GM18909 (cell line): ENCODE measurements around the gene MYEOV.

Source experiments
- ATAC-seq: cut with Tn5 transposase; IDR thresholded peaks from one replicate; pipeline ENCODE4 v1.9.1; 2021; ENCODE audit warnings: mild to moderate bottlenecking; ENCODE audit not compliant: unreplicated experiment, poor library complexity

Gene MYEOV

GRCh38 chr11:69335007-69335780 lies 41.2 kb downstream of the MYEOV start:
- no peak for ATAC-seq

DNA sequence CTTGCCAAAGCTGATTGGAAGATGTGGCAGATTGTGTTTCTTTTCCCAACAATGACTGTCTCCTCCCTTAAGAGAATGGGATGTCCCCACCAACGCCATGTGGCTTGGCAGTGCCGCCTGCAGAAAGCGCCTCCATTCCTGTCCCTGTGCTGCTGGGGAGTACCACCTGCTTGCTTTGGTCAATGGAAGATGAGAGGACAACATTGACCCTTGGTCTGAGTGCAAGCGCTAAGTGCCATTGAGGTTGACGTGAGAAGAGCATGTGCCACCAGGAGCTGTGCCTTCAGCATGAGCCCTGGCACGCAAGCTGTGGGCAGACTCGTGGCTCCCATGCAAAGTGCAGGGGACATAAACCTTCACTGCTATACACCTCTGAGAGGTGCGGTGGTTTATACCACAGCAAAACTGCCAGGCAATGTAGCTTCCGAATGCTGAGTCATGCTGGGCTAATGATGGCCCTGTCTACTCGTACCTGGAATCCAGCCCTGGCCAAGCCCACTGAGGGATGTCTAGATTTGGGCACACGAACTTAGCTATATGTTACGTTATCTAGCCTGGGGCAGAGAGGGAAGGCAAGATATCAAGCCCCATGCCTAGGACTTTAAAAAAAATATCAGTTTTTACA lies 41.9 kb downstream of the MYEOV start:
- ATAC-seq = no peak

DNA sequence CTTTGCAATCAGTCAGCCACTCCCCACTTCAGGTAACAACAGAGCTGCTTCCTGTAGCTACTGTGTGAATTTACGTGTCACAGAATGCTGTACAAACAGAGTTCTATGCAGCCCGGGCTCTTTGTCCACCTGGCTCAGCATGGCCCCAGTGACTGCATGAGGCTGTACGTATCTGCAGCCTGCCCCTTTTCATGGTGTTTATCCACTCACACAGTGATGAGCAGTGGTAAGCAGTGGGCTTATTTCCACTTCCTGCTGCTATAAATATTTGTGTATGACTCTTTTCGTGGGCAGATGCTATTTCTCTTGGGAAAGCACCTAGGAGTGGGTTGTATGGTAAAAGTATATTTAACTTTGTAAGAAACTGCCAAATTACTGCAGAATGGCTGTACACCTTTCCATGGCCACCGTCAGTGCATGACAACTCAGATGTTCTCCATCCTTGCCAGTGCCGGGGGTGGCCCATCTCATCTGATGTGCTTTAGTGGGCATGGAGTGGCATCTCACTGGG lies 43.3 kb downstream of the MYEOV start:
- peak; percentile 72 for ATAC-seq

DNA sequence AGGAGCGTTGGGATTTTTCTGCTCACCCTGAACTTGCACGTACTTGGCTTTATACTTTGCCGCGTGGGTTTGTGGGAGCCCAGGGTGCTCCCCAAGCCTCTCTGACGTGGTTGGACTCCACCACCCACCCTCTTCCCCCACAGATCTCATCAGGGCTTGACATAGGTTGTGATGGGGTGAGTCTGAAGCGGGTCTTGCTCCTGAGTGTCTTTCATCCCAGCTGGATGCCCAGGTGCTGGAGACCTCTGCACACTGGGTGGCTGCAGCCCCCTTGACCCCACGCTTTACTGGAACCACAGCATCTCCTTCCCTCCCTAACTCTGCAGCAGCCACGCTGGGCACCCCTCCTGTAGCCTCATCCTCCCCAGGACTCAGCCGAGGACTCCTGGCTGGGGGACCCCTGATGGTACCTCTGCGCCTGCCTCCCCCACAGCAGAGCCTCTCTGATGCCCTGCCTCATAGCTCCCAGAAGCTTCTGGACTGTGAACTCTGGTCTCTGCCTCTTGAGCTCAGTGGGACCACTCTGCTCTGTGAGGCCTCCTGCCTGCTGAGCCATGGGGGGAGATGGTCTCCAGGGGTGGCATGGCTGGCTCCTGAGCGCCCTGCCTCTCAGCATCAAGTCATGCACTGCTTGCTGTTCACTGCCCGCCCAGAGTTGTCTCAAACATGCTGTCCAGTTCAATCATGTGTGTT lies 45.2 kb downstream of the MYEOV start:
- ATAC-seq = no peak

DNA sequence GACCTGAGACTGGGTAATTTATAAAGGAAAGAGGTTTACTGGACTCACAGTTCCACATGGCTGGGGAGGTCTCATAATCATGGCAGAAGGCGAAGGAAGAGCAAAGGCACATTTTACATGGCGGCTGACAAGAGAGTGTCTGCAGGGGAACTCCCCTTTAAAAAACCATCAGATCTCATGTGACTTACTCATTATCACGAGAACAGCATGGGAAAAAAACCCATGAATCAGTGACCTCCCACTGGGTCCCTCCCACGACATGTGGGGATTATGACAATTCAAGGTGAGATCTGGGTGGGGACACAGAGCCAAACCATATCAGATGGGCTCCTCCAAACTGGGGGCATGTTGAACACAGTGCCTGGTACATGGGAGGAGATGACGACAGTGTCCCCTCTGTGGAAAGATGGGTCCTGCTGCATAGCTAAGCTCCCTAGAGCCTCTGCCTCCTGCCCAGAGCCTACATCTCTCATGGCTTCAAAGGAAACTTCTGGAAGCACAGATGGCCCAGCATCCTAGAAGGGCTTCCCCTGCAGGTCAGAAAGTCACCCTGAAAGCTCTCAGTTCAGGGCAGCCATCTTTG lies 46.1 kb downstream of the MYEOV start:
- no peak for ATAC-seq

DNA sequence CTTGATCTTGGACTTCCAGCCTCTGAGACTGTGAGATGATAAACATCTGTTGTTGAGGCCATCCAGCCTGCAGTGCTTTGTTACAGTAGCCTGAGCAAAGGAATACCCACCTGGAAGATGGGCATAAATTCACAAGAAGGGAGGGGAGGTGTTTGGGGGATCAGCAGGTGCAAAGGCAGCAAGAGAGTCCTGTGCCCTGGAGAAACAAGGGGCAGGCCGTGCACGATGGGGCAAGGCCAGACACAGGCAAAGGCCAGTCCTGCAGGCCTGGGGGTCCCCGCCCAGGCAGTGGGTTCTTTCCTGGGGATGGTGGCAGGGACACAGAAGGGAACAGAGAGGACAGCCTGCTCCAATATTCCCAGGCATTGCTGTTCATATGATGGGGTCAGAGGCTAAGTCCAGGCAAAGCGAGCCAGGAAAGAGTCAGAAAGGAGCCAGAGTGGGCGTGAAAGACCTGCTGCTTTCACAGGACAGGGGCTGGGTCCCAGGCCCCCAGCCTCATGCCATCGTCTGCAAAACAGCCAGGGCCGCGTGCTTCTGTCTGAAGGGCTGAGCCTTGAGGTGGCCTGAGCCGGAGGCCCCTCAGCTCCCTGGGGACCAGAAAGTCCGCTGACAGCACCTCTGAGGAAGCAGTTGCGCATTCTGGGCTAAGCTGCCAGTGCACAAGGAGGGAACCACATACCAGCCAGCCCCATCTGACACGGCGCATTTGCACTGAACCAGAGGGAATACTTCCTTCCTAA lies 48.8 kb downstream of the MYEOV start:
- no peak for ATAC-seq

- no peak for ATAC-seq
Measured at GRCh38 chr11:69343401-69344321, 49.7 kb downstream of the MYEOV start.

GRCh38 chr11:69344570-69345145 lies 50.7 kb downstream of the MYEOV start:
- ATAC-seq = no peak
